DMS53 treated with DMSO at 0.1 percent for 48 hours (cell line): ENCODE results near the gene ADSL.

Experiments used
- DNase-seq: peaks from one replicate; lab custom pipeline; 2025; ENCODE audit not compliant: unreplicated experiment; lab: John Stamatoyannopoulos, UW

The ADSL gene

GRCh38 chr22:40433416-40434090 lies 87.3 kb downstream of the ADSL start:
- no peak for DNase-seq

GRCh38 chr22:40434106-40434505 lies 87.8 kb downstream of the ADSL start:
- DNase-seq: no peak

DNA sequence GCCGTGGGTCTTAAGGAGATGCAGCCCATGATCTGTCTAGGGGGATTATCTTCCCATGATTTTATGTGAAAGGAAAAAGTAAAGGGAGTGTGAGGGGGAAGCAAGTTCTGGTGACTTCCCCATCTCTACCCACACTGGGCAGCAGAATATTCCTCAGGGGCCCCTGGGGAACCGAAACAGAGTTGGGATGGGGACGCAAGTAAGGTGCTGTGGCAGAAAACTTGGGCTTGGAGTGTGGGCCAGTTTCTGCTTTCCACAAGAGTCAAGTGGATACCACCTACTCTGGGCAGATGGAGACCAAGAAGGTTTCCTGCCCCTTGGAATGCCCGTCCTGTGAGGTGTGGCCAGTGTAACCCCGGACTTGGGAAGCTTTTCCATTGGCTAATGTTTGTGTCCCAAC lies 88.4 kb downstream of the ADSL start:
- no peak for DNase-seq

DNA sequence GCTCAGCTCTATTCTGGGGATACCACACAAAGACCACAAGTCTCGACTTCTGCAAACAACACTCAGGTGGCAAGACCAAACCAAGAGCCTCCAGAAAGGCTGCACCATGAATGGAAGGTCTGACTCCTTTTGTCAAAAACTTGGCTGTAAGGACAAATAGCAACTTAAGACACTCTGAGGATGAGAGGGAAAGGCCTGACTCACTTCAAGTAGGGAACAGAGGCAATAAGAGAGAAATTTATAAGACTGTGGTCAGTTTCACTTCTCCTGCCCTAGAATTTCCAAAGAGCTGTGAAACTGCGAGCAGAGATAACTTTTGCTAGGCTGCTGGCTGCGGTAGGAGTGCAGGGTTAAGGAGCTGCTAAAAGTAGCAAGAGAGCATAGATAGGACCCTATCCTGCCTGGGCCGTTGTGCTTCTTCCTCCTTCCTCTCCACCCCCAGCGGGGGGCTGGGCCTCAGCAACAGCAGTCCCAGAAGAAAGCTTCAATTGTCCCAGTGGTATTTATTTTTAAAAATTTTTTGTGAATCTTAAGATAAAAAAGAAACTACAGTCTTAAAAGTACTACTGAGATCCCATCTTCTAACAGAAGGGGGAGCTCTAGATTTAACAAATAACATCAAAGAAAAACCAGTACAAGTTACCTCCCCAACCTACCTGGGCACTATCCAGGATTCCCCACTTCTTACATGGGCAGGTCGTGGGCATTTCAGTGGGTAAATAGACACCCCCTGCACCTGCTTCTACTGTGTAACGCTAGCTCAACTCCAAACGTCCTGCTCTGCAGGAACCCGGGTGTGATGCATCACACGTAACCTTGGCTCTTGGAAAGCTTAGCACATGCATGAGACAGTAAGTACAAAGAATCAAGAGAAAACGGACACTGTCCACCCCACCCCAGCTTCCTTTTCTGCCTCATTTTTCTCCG lies 90.5 kb downstream of the ADSL start:
- DNase-seq: peak; percentile 48
